GM12878 (cell line): ENCODE results near the gene DMAC2. TPM values are rescaled to one million over a fixed set of nuclear protein-coding genes. Genes with fewer than 3 reads are reported as not detected.

Experiments
- ATAC-seq: fragments of 200-7000 bp; cut with Tn5 transposase; 3 replicates; pipeline ENCODE4 v1.9.1; 2020; ENCODE audit warnings: mild to moderate bottlenecking, moderate library complexity
- BruUV-seq: library from RNA; stranded (reverse); fragments of 400-500 nt; replicated peaks from 2 replicates; lab custom pipeline; 2021; lab: Mats Ljungman, UMichigan
- CTCF ChIA-PET: fragments of 300-600 bp; sonication (Branson Sonifier 250); formaldehyde crosslinking; extraction: SDS; loops from one replicate; lab custom pipeline; 2021; ENCODE audit warnings: inconsistent platforms; lab: Yijun Ruan, JAX
- POLR2A ChIA-PET: fragments of 350-600 bp; formaldehyde crosslinking; extraction: SDS; loops from one replicate; lab custom pipeline; 2021; ENCODE audit warnings: inconsistent platforms; lab: Charles Lee
- RAD21 ChIA-PET: fragments of 300-600 bp; sonication (Branson Sonifier 250); formaldehyde crosslinking; loops from one replicate; lab custom pipeline; 2023; ENCODE audit warnings: antibody characterized with exemption; ENCODE audit not compliant: unreplicated experiment; lab: Charles Lee
- SMC1A ChIA-PET: fragments of 300-600 bp; sonication (Branson Sonifier 250); formaldehyde crosslinking; loops from one replicate; lab custom pipeline; 2023; ENCODE audit not compliant: unreplicated experiment, uncharacterized antibody; lab: Charles Lee
- DNase-seq: peaks from one replicate; pipeline ENCODE4 v3.0.0-alpha.2; 2011; ENCODE audit warnings: low read depth, low spot score
- FAIRE-seq: peaks from 3 replicates; lab custom pipeline; 2011; peaks lifted over from hg19 to GRCh38; lab: Jason Lieb, UNC
- H2AFZ ChIP-seq: 2 replicates; pipeline ENCODE4 v1.6.0; 2011; ENCODE audit warnings: low read depth, low read length, control low read depth; ENCODE audit not compliant: control insufficient read depth
- H3K27ac ChIP-seq: 2 replicates; pipeline ENCODE4 v1.5.1; 2011; ENCODE audit warnings: control low read depth; ENCODE audit not compliant: control insufficient read depth, insufficient read depth
- H3K27me3 ChIP-seq, 2 experiments: replicated peaks in 1 of 2; 2 replicates each; pipeline versions ENCODE4 v1.6.0 to v1.6.1; 2011; ENCODE audit warnings: low read length in 1 of 2; ENCODE audit not compliant: control insufficient read depth in 2 of 2, insufficient read depth in 2 of 2
- H3K36me3 ChIP-seq, 2 experiments: 2 replicates each; pipeline ENCODE4 v1.5.1; 2011; ENCODE audit warnings: low read length in 1 of 2; ENCODE audit not compliant: control insufficient read depth in 2 of 2, insufficient read depth in 2 of 2
- H3K4me1 ChIP-seq: 2 replicates; pipeline ENCODE4 v1.6.1; 2011; ENCODE audit warnings: mild to moderate bottlenecking, low read length, moderate library complexity, mixed read lengths; ENCODE audit not compliant: control insufficient read depth, insufficient read depth
- H3K4me2 ChIP-seq: 2 replicates; pipeline ENCODE4 v1.6.0; 2011; ENCODE audit warnings: control low read depth; ENCODE audit not compliant: control insufficient read depth, insufficient read depth
- H3K4me3 ChIP-seq: fragments of 200-600 bp; sonication (generic); 2 replicates; pipeline ENCODE4 v1.5.1; 2016
- H3K79me2 ChIP-seq: 2 replicates; pipeline ENCODE4 v1.6.0; 2011; ENCODE audit warnings: low read length; ENCODE audit not compliant: control insufficient read depth, insufficient read depth
- H3K9ac ChIP-seq: 2 replicates; pipeline ENCODE4 v1.8.0; 2011; ENCODE audit warnings: low read length, control low read depth, mixed read lengths; ENCODE audit not compliant: control insufficient read depth, insufficient read depth
- H3K9me3 ChIP-seq: replicated peaks from 3 replicates; pipeline ENCODE4 v1.5.1; 2011; ENCODE audit warnings: mild to moderate bottlenecking, low read length; ENCODE audit not compliant: control insufficient read depth, insufficient read depth
- H4K20me1 ChIP-seq: 2 replicates; pipeline ENCODE4 v1.6.0; 2011; ENCODE audit not compliant: control insufficient read depth, insufficient read depth
- BACH1 ChIP-seq: fragments of 450-650 bp; IDR thresholded peaks from 2 replicates; pipeline ENCODE4 v1.6.1; 2017; ENCODE audit warnings: mild to moderate bottlenecking, borderline replicate concordance
- CBFB ChIP-seq: IDR thresholded peaks from 2 replicates; pipeline ENCODE4 v1.6.1; 2016; ENCODE audit warnings: antibody characterized with exemption, low read depth
- HCFC1 ChIP-seq: fragments of 150-350 bp; IDR thresholded peaks from 2 replicates; pipeline ENCODE4 v1.6.1; 2014; ENCODE audit warnings: low read length
- NFXL1 ChIP-seq: fragments of 450-650 bp; IDR thresholded peaks from 2 replicates; pipeline ENCODE4 v1.6.1; 2017; ENCODE audit warnings: antibody characterized with exemption, mild to moderate bottlenecking, borderline replicate concordance
- RBBP5 ChIP-seq: fragments of 200-600 bp; sonication (generic); conservative IDR thresholded peaks from 2 replicates; pipeline ENCODE4 v1.6.1; 2016
- SMAD1 ChIP-seq: fragments of 450-650 bp; IDR thresholded peaks from 2 replicates; pipeline ENCODE4 v1.6.1; 2018; ENCODE audit warnings: mild to moderate bottlenecking, low read depth; ENCODE audit not compliant: partially characterized antibody
- SMARCA5 ChIP-seq: fragments of 450-650 bp; IDR thresholded peaks from 2 replicates; pipeline ENCODE4 v1.6.1; 2017; ENCODE audit warnings: mild to moderate bottlenecking
- SMC3 ChIP-seq: IDR thresholded peaks from 2 replicates; pipeline ENCODE4 v1.6.1; 2011; ENCODE audit warnings: low read length, improper control_type of control experiment, borderline replicate concordance
- SREBF1 ChIP-seq: IDR thresholded peaks from 2 replicates; pipeline ENCODE4 v1.6.1; 2012; ENCODE audit warnings: mild to moderate bottlenecking, low read length
- WGBS: methylation state at CpG from one replicate; pipeline ENCODE4 v1.1.6; 2016; ENCODE audit warnings: low lambda C conversion rate; ENCODE audit not compliant: insufficient replicate concordance, insufficient coverage; ENCODE audit errors: missing lambda C conversion rate; 5-methylcytosine and 5-hydroxymethylcytosine counted together
- in situ Hi-C: fragments of 300-500 bp; cut with MboI; formaldehyde crosslinking; loops from 9 replicates; pipeline ENCODE4 v1.14.3; 2018; ENCODE audit warnings: mixed read lengths
- intact Hi-C: fragments of 100-400 bp; cut with micrococcal nuclease; formaldehyde crosslinking; loops from one replicate; pipeline ENCODE4 v1.14.2; 2022; ENCODE audit not compliant: unreplicated experiment
- polyA plus RNA-seq, 11 experiments: library from polyadenylated mRNA; depleted of rRNA in 4 of 11; unstranded in 6 of 11; stranded (reverse) in 5 of 11; fragments of >200 nt; fragmentation: Nextera tagmentation in 4 of 11; fragmentation: Illumina TruSeq in 1 of 11; extraction: Ambion mirVana in 4 of 11; extraction: Trizol in 1 of 11; gene quantifications; 1 replicate in 1 of 11; 2 replicates in 10 of 11; pipeline versions ENCODE4 v1.2.1 to v1.2.3, GENCODE V29; 2011 to 2016; ENCODE audit warnings: inconsistent platforms in 2 of 11, missing spikeins in 2 of 11, low read depth in 1 of 11
- total RNA-seq, 4 experiments: library from RNA; depleted of rRNA in 3 of 4; stranded (reverse); fragments of >200 nt in 3 of 4; fragmentation: Illumina TruSeq in 1 of 4; extraction: Trizol in 1 of 4; gene quantifications; 2 replicates each; pipeline versions ENCODE4 v1.2.1 to v1.2.3, GENCODE V29; 2013 to 2021
- TF ChIP-seq, protein P1 (sequence below): fragments of 450-650 bp; formaldehyde crosslinking; IDR thresholded peaks from 2 replicates; pipeline ENCODE4 v1.4.0; 2020; ENCODE audit warnings: mild to moderate bottlenecking, moderate library complexity
- TF ChIP-seq, protein P2 (sequence below): IDR thresholded peaks from 2 replicates; pipeline ENCODE4 v1.6.1; 2011; ENCODE audit warnings: low read depth, low read length, improper control_type of control experiment, borderline replicate concordance
- TF ChIP-seq, protein P3 (sequence below), 3 experiments: IDR thresholded peaks in 2 of 3; conservative IDR thresholded peaks in 1 of 3; 2 replicates each; pipeline ENCODE4 v1.5.1; 2011; ENCODE audit warnings: low read depth in 3 of 3, low read length in 3 of 3, mild to moderate bottlenecking in 3 of 3, control low read depth in 2 of 3, moderate library complexity in 2 of 3, inconsistent platforms in 1 of 3, mixed read lengths in 1 of 3; ENCODE audit not compliant: control insufficient read depth in 2 of 3, insufficient read depth in 1 of 3; ENCODE audit errors: extremely low read depth in 1 of 3
- TF ChIP-seq, protein P4 (sequence below): fragments of 450-650 bp; IDR thresholded peaks from 2 replicates; pipeline ENCODE4 v1.6.1; 2016; ENCODE audit warnings: mild to moderate bottlenecking
- TF ChIP-seq, protein P5 (sequence below): fragments of 450-650 bp; IDR thresholded peaks from 2 replicates; pipeline ENCODE4 v1.6.1; 2017; ENCODE audit warnings: low read depth, mild to moderate bottlenecking, moderate library complexity

DMAC2 gene
- total and polyA plus RNA-seq, 10 of the 15 experiments (the other 5 are each of a cell fraction or from before 2014, with no cell fraction given) = 10.8 to 57.2 (median 42.7) TPM

DNA sequence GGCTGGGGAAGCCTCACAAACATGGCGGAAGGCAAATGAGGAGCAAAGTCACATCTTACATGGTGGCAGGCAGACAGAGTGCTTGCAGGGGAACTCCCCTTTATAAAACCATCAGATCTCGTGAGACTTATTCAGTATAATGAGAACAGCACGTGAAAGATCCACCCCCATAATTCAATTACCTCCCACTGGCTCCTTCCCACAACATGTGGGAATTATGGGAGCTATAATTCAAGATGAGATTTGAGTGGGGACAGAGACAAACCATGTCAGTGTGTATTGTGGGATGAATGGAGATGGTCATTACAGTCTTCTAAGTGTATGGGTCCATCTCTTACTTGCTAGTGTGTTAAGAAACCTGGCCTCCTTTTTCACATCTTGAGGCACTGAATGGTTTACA, 37.7 kb downstream of the DMAC2 start (continued):
- TF ChIP-seq, protein P1, sequence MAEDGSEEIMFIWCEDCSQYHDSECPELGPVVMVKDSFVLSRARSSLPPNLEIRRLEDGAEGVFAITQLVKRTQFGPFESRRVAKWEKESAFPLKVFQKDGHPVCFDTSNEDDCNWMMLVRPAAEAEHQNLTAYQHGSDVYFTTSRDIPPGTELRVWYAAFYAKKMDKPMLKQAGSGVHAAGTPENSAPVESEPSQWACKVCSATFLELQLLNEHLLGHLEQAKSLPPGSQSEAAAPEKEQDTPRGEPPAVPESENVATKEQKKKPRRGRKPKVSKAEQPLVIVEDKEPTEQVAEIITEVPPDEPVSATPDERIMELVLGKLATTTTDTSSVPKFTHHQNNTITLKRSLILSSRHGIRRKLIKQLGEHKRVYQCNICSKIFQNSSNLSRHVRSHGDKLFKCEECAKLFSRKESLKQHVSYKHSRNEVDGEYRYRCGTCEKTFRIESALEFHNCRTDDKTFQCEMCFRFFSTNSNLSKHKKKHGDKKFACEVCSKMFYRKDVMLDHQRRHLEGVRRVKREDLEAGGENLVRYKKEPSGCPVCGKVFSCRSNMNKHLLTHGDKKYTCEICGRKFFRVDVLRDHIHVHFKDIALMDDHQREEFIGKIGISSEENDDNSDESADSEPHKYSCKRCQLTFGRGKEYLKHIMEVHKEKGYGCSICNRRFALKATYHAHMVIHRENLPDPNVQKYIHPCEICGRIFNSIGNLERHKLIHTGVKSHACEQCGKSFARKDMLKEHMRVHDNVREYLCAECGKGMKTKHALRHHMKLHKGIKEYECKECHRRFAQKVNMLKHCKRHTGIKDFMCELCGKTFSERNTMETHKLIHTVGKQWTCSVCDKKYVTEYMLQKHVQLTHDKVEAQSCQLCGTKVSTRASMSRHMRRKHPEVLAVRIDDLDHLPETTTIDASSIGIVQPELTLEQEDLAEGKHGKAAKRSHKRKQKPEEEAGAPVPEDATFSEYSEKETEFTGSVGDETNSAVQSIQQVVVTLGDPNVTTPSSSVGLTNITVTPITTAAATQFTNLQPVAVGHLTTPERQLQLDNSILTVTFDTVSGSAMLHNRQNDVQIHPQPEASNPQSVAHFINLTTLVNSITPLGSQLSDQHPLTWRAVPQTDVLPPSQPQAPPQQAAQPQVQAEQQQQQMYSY (CRISPR knock-in tag) = no peak

DNA sequence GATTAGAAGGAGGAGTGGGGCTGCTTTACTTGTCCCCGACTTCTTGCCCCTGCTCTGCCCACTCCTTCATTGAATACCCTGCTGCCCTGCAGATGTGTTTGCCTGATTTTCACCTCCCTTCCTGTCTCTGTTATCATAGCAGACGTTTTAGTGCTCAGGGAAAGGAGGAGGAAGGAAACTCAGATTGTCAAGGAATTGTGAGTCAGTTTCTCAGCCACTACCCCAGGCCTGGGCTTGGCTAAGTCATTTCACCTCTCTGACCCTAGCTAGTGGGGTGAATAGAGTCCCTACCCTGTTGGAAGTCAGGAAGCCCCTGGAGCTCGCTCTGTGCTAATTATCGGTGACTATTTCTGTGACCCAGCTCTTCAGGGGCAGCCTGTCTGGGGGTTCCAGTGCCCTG, 38.2 kb downstream of the DMAC2 start:
- H3K4me3 ChIP-seq = no peak overlapping the region
- ATAC-seq = no peak
- 74% methylated on average over 4 of the region's 4 CpGs for whole genome bisulfite sequencing
- no peak for DNase-seq
- SMC1A ChIA-PET = no interaction called here
- no peaks in the 10 kb centered on the region for H3K9me3 ChIP-seq
- no peaks in the 10 kb centered on the region; a peak in 1 of 4 replicates for H3K36me3 ChIP-seq
- H3K4me1 ChIP-seq = no peaks in the 10 kb centered on the region
- H3K79me2 ChIP-seq = peaks cover 30% of the 10 kb centered on the region
- in situ Hi-C loops (no loop called here), intact Hi-C loops (no loop called here)
- no TSS peak for BruUV-seq
- H4K20me1 ChIP-seq = no peaks in the 10 kb centered on the region
- FAIRE-seq = no peak
- CTCF ChIA-PET = interaction anchor here (1.0 kb wide), 1 partner anchor 47 kb away, joined by 3 read pairs; no protein-coding TSS in a partner anchor
- H3K4me2 ChIP-seq = no peak overlapping the region
- no peak overlapping the region for H2AFZ ChIP-seq
- RAD21 ChIA-PET = no interaction called here
- no peaks in the 10 kb centered on the region for H3K27me3 ChIP-seq
- no peak overlapping the region for H3K27ac ChIP-seq
- POLR2A ChIA-PET = interaction anchor here (0.6 kb wide), 1 partner anchor 50 kb away, joined by 3 read pairs; no protein-coding TSS in a partner anchor
- no peak overlapping the region for H3K9ac ChIP-seq
- TF ChIP-seq, protein P2, sequence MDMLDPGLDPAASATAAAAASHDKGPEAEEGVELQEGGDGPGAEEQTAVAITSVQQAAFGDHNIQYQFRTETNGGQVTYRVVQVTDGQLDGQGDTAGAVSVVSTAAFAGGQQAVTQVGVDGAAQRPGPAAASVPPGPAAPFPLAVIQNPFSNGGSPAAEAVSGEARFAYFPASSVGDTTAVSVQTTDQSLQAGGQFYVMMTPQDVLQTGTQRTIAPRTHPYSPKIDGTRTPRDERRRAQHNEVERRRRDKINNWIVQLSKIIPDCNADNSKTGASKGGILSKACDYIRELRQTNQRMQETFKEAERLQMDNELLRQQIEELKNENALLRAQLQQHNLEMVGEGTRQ = no peak
- TF ChIP-seq SMARCA5 (no peak), CBFB (no peak), BACH1 (no peak), RBBP5 (no peak), SMC3 (no peak), SMAD1 (no peak), HCFC1 (no peak), NFXL1 (no peak), SREBF1 (no peak)
- TF ChIP-seq, protein P3, sequence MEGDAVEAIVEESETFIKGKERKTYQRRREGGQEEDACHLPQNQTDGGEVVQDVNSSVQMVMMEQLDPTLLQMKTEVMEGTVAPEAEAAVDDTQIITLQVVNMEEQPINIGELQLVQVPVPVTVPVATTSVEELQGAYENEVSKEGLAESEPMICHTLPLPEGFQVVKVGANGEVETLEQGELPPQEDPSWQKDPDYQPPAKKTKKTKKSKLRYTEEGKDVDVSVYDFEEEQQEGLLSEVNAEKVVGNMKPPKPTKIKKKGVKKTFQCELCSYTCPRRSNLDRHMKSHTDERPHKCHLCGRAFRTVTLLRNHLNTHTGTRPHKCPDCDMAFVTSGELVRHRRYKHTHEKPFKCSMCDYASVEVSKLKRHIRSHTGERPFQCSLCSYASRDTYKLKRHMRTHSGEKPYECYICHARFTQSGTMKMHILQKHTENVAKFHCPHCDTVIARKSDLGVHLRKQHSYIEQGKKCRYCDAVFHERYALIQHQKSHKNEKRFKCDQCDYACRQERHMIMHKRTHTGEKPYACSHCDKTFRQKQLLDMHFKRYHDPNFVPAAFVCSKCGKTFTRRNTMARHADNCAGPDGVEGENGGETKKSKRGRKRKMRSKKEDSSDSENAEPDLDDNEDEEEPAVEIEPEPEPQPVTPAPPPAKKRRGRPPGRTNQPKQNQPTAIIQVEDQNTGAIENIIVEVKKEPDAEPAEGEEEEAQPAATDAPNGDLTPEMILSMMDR (IDR thresholded peaks at IDR 0.05 in 2 of 3, conservative IDR thresholded peaks at IDR 0.05 in 1 of 3; ENCODE audit: control insufficient read depth in 2 of 3, extremely low read depth in 1 of 3, insufficient read depth in 1 of 3, low read depth in 3 of 3, low read length in 3 of 3) = no peak
- TF ChIP-seq, protein P4, sequence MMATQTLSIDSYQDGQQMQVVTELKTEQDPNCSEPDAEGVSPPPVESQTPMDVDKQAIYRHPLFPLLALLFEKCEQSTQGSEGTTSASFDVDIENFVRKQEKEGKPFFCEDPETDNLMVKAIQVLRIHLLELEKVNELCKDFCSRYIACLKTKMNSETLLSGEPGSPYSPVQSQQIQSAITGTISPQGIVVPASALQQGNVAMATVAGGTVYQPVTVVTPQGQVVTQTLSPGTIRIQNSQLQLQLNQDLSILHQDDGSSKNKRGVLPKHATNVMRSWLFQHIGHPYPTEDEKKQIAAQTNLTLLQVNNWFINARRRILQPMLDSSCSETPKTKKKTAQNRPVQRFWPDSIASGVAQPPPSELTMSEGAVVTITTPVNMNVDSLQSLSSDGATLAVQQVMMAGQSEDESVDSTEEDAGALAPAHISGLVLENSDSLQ = no peak
- TF ChIP-seq, protein P5, sequence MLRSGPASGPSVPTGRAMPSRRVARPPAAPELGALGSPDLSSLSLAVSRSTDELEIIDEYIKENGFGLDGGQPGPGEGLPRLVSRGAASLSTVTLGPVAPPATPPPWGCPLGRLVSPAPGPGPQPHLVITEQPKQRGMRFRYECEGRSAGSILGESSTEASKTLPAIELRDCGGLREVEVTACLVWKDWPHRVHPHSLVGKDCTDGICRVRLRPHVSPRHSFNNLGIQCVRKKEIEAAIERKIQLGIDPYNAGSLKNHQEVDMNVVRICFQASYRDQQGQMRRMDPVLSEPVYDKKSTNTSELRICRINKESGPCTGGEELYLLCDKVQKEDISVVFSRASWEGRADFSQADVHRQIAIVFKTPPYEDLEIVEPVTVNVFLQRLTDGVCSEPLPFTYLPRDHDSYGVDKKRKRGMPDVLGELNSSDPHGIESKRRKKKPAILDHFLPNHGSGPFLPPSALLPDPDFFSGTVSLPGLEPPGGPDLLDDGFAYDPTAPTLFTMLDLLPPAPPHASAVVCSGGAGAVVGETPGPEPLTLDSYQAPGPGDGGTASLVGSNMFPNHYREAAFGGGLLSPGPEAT = no peak
